ENCODE measurements around the gene ST8SIA6.
A peak's percentile ranks its signal among the peaks of the same experiment; 100 is the strongest.

Gene ST8SIA6

DNA sequence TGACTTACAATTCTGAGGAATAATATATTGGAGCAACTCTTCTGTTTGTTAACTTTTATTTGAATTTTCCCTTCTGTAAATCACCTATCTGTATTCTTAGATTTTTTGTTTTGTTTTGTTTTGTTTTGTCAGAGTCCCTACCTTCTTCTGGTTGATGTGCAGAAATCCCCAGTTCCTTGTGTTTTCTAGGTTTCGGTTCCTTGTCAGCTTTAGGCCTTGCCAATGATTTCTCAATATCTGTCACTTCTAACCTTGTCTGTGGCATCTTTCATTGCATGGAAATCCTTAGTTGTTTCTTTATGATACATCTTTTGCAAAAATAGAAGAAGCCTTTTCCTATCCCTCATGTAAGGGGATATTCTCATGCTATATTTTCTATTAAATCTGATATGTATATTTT is 21.7 kb upstream of the ST8SIA6 start:
- Histone ChIP-seq H3K27ac (ENCODE audit: low read depth, low read length) (no peak overlapping the region), H3K4me1 (ENCODE audit: control insufficient read depth, insufficient read depth, low read length) (0 out of 2 replicates have a peak, but pooled peaks cover 10% of the 10 kb centered on the region), H3K36me3 (ENCODE audit: control insufficient read depth, insufficient read depth, low read length) (no peaks in the 10 kb centered on the region), H3K9ac (ENCODE audit: low read depth, low read length) (no peak overlapping the region), H3K9me3 (ENCODE audit: control insufficient read depth, insufficient read depth, low read length) (no peaks in the 10 kb centered on the region), H3K4me3 (ENCODE audit: low read depth, low read length) (no peak overlapping the region), H3K27me3 (ENCODE audit: control insufficient read depth, insufficient read depth, low read length) (no peaks in the 10 kb centered on the region)

DNA sequence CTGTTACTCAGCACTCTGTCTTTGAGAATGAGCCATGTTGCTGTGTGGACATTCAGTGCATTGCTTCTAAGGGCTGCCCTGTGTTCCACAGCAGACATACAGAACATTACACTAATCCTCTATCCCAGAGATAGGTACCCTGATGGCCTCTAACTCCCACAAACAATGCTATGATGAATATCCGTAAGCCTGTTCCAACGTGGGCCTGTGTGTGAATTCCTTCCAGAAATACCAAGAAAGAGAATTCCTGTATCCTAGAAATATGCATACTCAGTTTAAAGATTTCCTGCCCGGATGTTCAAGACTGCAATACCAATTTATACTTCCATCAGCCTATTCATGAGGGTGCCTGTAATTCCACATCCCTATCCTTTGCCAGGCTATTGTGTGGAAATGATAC is 21.3 kb upstream of the ST8SIA6 start:
- no peaks in the 10 kb centered on the region for H3K27me3 ChIP-seq (ENCODE audit: control insufficient read depth, insufficient read depth, low read length)
- no peaks in the 10 kb centered on the region for H3K9me3 ChIP-seq (ENCODE audit: control insufficient read depth, insufficient read depth, low read length)
- H3K4me1 ChIP-seq (ENCODE audit: control insufficient read depth, insufficient read depth, low read length): 0 out of 2 replicates have a peak, but pooled peaks cover 10% of the 10 kb centered on the region
- H3K27ac ChIP-seq (ENCODE audit: low read depth, low read length): no peak overlapping the region
- no peak overlapping the region for H3K4me3 ChIP-seq (ENCODE audit: low read depth, low read length)
- no peak overlapping the region for H3K9ac ChIP-seq (ENCODE audit: low read depth, low read length)
- no peaks in the 10 kb centered on the region for H3K36me3 ChIP-seq (ENCODE audit: control insufficient read depth, insufficient read depth, low read length)

DNA sequence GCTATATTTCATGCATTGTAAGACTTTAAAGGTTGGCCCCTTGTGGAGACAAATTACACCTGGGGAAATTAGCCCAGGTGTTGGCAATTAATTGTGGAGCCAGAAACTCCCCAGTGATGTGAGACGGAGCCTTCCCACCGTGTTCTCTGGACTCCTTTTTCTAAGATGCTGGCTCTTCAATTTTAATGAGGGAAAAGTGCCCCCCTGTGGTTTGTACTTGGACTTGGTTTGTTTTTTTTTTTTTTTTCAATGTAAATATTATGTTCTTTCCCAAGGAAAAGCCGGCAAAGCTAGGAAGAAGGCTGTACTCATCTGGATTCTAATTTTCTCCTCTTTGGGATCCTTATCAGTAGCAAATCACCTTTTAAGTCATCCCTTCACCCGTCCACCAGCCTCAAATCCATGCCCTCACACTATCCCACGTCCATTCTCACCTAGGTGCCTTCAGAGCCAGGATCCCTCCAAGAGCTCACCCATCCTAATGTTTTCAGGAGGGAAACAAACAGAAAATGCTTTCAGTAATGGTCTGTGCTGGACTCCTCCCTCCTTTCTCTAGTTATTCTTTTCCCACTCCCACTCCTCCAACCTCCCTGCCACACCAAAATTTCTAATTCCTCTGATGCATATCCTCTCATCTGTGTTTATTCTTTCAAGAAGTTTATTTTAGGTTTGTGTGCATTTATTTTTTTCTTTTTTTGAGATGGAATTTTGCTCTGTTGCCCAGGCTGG is 20.4 kb upstream of the ST8SIA6 start:
- Histone ChIP-seq H3K27ac (ENCODE audit: low read depth, low read length) (no peak overlapping the region), H3K4me1 (ENCODE audit: control insufficient read depth, insufficient read depth, low read length) (0 out of 2 replicates have a peak, but pooled peaks cover 10% of the 10 kb centered on the region), H3K4me3 (ENCODE audit: low read depth, low read length) (no peak overlapping the region), H3K9ac (ENCODE audit: low read depth, low read length) (no peak overlapping the region), H3K27me3 (ENCODE audit: control insufficient read depth, insufficient read depth, low read length) (no peaks in the 10 kb centered on the region), H3K9me3 (ENCODE audit: control insufficient read depth, insufficient read depth, low read length) (no peaks in the 10 kb centered on the region), H3K36me3 (ENCODE audit: control insufficient read depth, insufficient read depth, low read length) (no peaks in the 10 kb centered on the region)

DNA sequence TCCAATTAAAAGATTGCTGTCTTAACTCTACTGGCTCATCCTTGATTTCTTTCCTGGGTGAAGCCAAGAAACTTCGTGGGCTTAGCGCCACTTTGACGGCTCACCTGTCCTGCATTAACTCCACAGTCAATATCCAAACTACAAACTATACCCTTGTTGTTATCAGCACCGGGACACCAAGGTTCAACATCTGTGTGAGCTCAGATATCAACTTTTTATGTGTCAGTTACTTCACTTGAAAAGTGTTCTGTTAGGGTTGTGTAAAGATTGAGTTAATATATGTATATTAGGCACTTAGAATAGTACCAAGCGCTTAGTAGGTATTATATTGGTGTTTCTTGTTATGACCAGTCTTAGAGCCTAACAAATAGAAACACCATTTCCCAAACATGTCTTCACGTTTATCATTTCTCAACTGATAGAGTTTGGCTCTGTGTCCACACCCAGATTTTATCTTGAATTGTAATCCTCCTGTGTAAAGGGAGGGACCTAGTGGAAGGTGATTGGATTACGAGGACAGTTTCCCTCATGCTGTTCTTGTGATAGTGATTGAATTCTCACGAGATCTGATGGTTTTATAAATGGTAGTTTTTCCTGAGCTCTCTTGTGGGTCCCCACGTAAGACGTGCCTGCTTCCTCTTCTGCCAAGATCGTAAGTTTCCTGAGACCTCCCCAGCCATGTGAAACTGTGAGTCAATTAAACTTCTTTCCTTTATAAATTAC is 19.0 kb upstream of the ST8SIA6 start:
- no peak overlapping the region for H3K4me3 ChIP-seq (ENCODE audit: low read depth, low read length)
- no peaks in the 10 kb centered on the region for H3K27me3 ChIP-seq (ENCODE audit: control insufficient read depth, insufficient read depth, low read length)
- no peak overlapping the region for H3K9ac ChIP-seq (ENCODE audit: low read depth, low read length)
- 0 out of 2 replicates have a peak, but pooled peaks cover 10% of the 10 kb centered on the region for H3K4me1 ChIP-seq (ENCODE audit: control insufficient read depth, insufficient read depth, low read length)
- no peaks in the 10 kb centered on the region for H3K9me3 ChIP-seq (ENCODE audit: control insufficient read depth, insufficient read depth, low read length)
- no peaks in the 10 kb centered on the region for H3K36me3 ChIP-seq (ENCODE audit: control insufficient read depth, insufficient read depth, low read length)
- no peak overlapping the region for H3K27ac ChIP-seq (ENCODE audit: low read depth, low read length)

DNA sequence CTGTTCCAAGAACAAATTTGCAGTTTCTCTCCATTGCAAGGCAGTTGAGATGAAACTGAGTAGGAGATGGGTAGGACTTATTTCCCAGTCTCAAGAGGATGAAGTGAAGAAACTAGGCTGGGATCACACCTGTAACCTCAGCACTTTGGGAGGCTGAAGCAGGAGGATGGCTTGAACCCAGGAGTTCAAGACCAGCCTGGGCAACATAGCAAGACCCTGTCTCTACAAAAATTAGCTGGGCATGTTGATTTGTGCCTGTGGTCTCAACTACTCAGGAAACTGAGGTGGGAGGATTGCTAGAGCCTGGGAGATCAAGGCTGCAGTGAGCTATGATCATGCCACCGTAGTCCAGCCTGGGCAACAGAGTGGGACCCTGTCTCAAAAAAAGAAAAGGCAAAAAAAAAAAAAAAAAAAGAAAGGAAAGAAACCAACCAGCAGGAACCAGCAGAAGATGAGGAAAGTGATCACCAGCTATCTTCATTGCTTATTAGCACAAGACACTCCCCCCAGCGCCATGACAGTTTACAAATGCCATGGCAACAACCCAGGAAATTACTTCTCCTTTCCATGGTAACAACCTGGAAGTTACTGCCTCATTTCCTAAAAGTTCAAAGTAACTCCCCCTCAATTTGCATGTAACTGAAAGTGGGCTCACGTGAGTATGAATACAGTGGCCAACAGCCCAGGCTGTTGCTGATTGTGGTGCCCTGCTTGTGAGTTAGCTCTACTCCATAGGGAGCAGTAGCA is 18.3 kb upstream of the ST8SIA6 start:
- Histone ChIP-seq H3K27ac (ENCODE audit: low read depth, low read length) (no peak overlapping the region), H3K9ac (ENCODE audit: low read depth, low read length) (no peak overlapping the region), H3K27me3 (ENCODE audit: control insufficient read depth, insufficient read depth, low read length) (no peaks in the 10 kb centered on the region), H3K4me1 (ENCODE audit: control insufficient read depth, insufficient read depth, low read length) (0 out of 2 replicates have a peak, but pooled peaks cover 10% of the 10 kb centered on the region), H3K36me3 (ENCODE audit: control insufficient read depth, insufficient read depth, low read length) (no peaks in the 10 kb centered on the region), H3K4me3 (ENCODE audit: low read depth, low read length) (no peak overlapping the region), H3K9me3 (ENCODE audit: control insufficient read depth, insufficient read depth, low read length) (no peaks in the 10 kb centered on the region)

DNA sequence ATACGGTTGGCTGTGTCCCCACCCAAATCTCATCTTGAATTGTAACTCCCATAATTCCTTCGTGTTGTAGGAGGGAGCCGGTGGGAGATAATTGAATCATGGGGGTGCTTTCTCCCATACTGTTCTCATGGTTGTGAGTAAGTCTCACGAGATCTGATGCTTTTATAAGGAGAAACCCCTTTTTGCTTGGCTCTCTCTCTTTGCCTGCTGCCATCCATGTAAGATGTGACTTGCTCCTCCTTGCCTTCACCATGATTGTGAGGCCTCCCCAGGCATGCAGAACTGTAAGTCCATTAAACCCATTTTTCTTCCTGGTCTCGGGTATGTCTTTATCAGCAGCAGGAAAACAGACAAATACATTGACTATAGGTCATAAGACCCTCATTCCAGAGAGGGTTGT is 15.9 kb upstream of the ST8SIA6 start:
- no peaks in the 10 kb centered on the region for H3K9me3 ChIP-seq (ENCODE audit: control insufficient read depth, insufficient read depth, low read length)
- H3K27me3 ChIP-seq (ENCODE audit: control insufficient read depth, insufficient read depth, low read length): no peaks in the 10 kb centered on the region
- H3K36me3 ChIP-seq (ENCODE audit: control insufficient read depth, insufficient read depth, low read length): no peaks in the 10 kb centered on the region
- H3K9ac ChIP-seq (ENCODE audit: low read depth, low read length): no peak overlapping the region
- H3K4me3 ChIP-seq (ENCODE audit: low read depth, low read length): no peak overlapping the region
- no peak overlapping the region for H3K27ac ChIP-seq (ENCODE audit: low read depth, low read length)
- 0 out of 2 replicates have a peak, but pooled peaks cover 10% of the 10 kb centered on the region for H3K4me1 ChIP-seq (ENCODE audit: control insufficient read depth, insufficient read depth, low read length)

DNA sequence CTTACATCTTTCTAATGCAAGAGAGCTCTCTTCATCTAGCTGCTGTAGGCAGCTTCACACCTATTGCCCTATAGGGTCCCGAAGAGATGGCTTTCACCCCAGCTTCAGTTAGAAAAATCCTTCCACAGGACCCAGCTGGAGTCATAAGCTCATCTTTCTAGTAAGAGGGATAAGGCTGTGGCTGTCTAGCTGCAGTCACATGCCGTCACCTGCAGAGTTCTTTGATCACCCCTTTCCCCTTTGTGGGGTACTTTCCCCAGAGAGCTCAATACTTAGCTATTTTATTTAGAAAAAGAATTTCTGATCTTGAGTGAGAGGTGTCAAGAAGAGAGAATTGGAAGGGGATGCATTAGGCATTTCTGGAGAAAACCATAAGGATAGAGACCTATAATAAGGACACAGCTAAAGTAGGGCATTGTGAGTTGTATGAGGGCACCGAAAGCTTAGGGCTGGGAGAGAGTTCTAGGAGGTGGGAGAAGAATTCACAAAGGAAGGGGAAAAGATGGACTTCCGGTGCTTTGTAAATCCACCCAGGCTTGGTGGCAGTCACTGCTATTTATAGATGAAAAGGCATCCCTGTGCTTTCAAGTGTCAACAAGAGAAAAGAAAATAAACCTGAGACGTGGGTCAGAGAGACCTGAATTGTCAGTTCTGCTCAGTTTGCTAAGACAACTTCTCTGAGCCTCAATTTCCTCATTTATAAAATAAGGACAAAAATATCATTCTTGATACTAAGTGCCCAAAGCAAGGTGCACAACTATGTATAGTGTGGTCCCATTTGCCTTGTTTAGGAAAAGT is 11.1 kb upstream of the ST8SIA6 start:
- Histone ChIP-seq H3K9me3 (ENCODE audit: control insufficient read depth, insufficient read depth, low read length) (no peaks in the 10 kb centered on the region; the same call in 1 of the 2 replicates), H3K4me3 (ENCODE audit: low read depth, low read length) (no peak overlapping the region), H3K4me1 (ENCODE audit: control insufficient read depth, insufficient read depth, low read length) (no peaks in the 10 kb centered on the region), H3K9ac (ENCODE audit: low read depth, low read length) (no peak overlapping the region), H3K27ac (ENCODE audit: low read depth, low read length) (no peak overlapping the region), H3K36me3 (ENCODE audit: control insufficient read depth, insufficient read depth, low read length) (no peaks in the 10 kb centered on the region), H3K27me3 (ENCODE audit: control insufficient read depth, insufficient read depth, low read length) (no peaks in the 10 kb centered on the region)

DNA sequence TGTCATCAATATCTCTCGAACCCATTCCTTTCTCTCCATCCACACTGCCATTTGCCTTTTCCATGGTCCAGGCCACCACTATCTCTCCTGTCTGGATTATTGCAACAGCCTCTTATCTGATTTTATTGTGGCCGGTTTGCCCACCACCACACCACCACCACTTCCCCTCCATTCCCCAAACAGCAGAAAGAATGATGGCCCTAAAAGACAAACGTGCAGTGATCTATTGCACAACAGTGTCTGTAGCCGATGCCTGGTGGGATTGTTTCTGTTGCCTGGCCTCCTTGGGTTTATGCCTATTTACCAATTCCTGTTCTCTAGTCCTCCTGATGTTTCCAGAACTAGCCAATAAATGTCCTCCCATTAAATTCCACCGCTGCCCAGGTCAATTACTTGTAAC is 10.2 kb upstream of the ST8SIA6 start:
- Histone ChIP-seq H3K9me3 (ENCODE audit: control insufficient read depth, insufficient read depth, low read length) (no peaks in the 10 kb centered on the region; the same call in 1 of the 2 replicates), H3K36me3 (ENCODE audit: control insufficient read depth, insufficient read depth, low read length) (no peaks in the 10 kb centered on the region), H3K27ac (ENCODE audit: low read depth, low read length) (no peak overlapping the region), H3K4me3 (ENCODE audit: low read depth, low read length) (no peak overlapping the region), H3K4me1 (ENCODE audit: control insufficient read depth, insufficient read depth, low read length) (no peaks in the 10 kb centered on the region), H3K27me3 (ENCODE audit: control insufficient read depth, insufficient read depth, low read length) (no peaks in the 10 kb centered on the region), H3K9ac (ENCODE audit: low read depth, low read length) (no peak overlapping the region)

DNA sequence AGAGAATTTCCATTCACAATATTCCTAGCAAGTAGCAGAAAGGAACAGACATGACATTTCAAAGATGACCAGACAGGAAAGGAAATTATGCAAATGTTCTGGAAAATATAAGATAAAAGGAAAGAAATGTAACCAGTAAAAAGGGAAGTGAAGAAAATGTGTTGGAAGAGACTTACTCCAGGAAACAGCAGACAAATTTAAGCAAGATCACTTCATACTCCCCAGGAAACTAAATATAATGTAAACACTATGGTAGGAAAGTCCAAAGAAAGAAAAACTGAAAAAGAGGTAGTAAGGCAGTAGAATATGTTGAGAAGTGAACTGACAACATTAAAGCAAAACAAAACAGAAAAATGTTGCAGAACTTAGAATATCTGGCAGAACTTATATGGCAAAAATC is 6.4 kb upstream of the ST8SIA6 start:
- no peak overlapping the region for H3K4me3 ChIP-seq (ENCODE audit: low read depth, low read length)
- no peak overlapping the region for H3K9ac ChIP-seq (ENCODE audit: low read depth, low read length)
- H3K9me3 ChIP-seq (ENCODE audit: control insufficient read depth, insufficient read depth, low read length): no peaks in the 10 kb centered on the region; the same call in 1 of the 2 replicates
- H3K4me1 ChIP-seq (ENCODE audit: control insufficient read depth, insufficient read depth, low read length): peaks cover 15% of the 10 kb centered on the region
- peaks cover 7% of the 10 kb centered on the region for H3K27me3 ChIP-seq (ENCODE audit: control insufficient read depth, insufficient read depth, low read length)
- H3K36me3 ChIP-seq (ENCODE audit: control insufficient read depth, insufficient read depth, low read length): no peaks in the 10 kb centered on the region
- H3K27ac ChIP-seq (ENCODE audit: low read depth, low read length): no peak overlapping the region

DNA sequence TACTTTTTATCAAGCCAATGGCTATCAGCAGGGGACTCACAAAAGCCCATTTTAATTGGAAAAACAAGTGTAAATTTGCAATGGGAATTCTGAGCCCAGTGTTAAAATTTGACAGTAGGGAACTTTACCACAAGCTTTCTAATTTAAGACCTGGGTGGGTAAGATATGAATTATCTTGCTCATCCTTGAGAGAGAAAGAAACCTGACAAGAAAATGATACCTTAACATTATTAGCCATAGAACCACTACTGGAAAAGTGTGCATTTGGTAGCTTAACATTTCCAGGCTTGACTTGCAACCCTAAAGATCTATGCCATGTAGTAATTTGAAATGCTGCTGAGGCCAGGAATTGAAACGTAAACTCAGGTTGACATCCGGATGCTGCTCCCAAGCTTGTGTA is 2.7 kb upstream of the ST8SIA6 start:
- Histone ChIP-seq H3K4me1 (ENCODE audit: control insufficient read depth, insufficient read depth, low read length) (peaks cover 23% of the 10 kb centered on the region), H3K4me3 (ENCODE audit: low read depth, low read length) (no peak overlapping the region; the same call in 1 of the 2 replicates), H3K27ac (ENCODE audit: low read depth, low read length) (peak overlapping the region; percentile 9), H3K36me3 (ENCODE audit: control insufficient read depth, insufficient read depth, low read length) (no peaks in the 10 kb centered on the region), H3K9me3 (ENCODE audit: control insufficient read depth, insufficient read depth, low read length) (peaks cover 6% of the 10 kb centered on the region), H3K27me3 (ENCODE audit: control insufficient read depth, insufficient read depth, low read length) (peaks cover 29% of the 10 kb centered on the region), H3K9ac (ENCODE audit: low read depth, low read length) (no peak overlapping the region)
